GM20000 (cell line): ENCODE results near the gene SYTL3.

Source experiments
- DNase-seq: peaks from one replicate; pipeline ENCODE4 v3.0.0; 2012; ENCODE audit warnings: low spot score
- CTCF ChIP-seq: IDR thresholded peaks from 2 replicates; pipeline ENCODE4 v1.5.1; 2012; ENCODE audit warnings: mild to moderate bottlenecking, control low read depth; ENCODE audit errors: extremely low read depth, missing control alignments

The SYTL3 gene

GRCh38 chr6:158751921-158752320, 102.1 kb downstream of the SYTL3 start:
- no peak for TF ChIP-seq CTCF
- DNase-seq = no peak

GRCh38 chr6:158752613-158753012, 102.8 kb downstream of the SYTL3 start:
- DNase-seq = no peak
- TF ChIP-seq CTCF = no peak

DNA sequence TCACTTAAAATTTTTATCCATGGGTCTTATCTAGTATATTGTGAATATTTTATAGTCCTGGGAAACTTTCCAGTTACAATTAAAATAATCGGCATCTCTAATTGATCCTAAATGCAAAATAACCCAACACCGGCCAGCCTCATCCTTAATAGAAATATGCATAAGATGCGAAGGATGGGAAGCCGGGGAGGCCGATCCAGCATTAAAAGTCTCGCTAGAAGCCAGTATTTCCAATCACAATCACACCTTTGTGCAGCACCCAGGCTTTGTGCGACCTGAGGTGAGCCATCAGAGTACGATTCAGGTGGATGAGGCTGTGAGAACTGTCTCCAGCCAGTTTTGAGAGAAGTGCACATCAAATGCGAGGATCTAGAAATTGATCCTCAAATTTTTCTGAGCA, 104.0 kb downstream of the SYTL3 start:
- TF ChIP-seq CTCF = no peak
- no peak for DNase-seq

GRCh38 chr6:158754738-158755137, 104.9 kb downstream of the SYTL3 start:
- TF ChIP-seq CTCF = no peak
- no peak for DNase-seq

DNA sequence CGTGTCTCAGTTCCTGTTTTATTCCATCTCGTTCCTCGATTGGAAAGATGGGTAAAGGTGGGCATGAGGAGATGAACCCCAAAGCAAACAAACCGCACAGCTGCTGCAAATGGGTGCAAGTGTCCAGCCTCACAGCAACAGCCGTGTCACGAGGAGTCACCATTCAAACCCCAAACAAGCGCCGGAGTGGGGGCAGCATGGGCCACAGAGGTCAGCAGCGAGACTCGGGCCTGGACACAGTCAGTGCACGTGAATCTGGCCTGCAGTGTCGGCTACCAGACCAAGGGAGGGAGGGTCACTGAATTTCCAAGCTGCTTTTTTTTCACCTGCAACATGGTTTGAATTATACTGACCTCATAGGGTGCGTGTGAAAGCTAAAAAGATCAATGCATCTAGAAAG, 105.8 kb downstream of the SYTL3 start:
- TF ChIP-seq CTCF = no peak
- DNase-seq = no peak

- no peak for TF ChIP-seq CTCF
- no peak for DNase-seq
Measured at GRCh38 chr6:158756126-158756525, 106.3 kb downstream of the SYTL3 start.

DNA sequence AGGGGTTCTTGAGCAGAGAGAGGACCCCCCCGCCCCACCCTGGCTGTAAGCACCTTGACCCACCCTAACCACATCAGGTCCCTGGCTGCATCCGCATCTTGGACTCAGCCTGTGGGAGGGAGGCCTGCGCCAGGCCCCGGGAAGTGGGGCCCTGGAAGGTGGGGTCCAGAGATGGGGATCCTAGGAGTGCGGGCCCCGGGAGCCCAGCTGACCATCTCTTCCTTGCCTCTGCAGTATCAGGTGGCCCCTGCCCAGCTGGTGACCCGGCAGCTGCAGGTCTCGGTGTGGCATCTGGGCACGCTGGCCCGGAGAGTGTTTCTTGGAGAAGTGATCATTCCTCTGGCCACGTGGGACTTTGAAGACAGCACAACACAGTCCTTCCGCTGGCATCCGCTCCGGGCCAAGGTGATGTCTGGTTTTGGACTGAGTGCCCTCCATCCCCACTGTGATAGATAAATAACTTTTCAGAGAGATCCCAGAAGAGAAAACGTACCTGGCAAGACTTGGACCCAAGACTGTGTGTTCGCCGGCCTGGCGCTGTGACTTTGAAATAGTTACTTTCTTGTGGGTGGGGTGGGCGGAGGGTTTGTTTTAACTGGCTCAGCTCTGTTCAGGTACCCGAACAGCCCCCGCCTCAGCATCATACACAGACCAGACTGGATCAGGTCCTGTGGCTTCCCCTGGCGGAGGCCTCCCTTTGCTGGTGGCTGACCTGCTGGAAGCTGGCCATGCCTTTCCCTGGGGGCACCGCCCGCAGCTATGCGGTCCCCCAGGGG, 107.3 kb downstream of the SYTL3 start:
- TF ChIP-seq CTCF = no peak
- no peak for DNase-seq
